Central memory CD8-positive, alpha-beta T cell (primary cell): ENCODE results near the gene DESI2.

Experiments used
- ATAC-seq: fragments of 150-1000 bp; cut with Tn5 transposase; replicated peaks from 2 replicates; pipeline ENCODE4 v1.10.0; 2022; ENCODE audit warnings: mild to moderate bottlenecking, moderate FRiP score, moderate number of reproducible peaks; ENCODE audit not compliant: poor library complexity, severe bottlenecking; ENCODE audit errors: extremely low read depth
- DNase-seq, 2 donors: peaks; one replicate each; pipeline ENCODE4 v3.0.0; 2021; ENCODE audit warnings: low spot score in 2 of 2
- H3K27ac Mint-ChIP-seq: one replicate; pipeline ENCODE4 v1.8.0; 2022; ENCODE audit warnings: low read depth, mild to moderate bottlenecking, moderate library complexity, mixed read lengths
- H3K27me3 Mint-ChIP-seq: one replicate; pipeline ENCODE4 v1.8.0; 2022; ENCODE audit warnings: mixed read lengths
- H3K36me3 Mint-ChIP-seq: one replicate; pipeline ENCODE4 v1.8.0; 2022; ENCODE audit warnings: mild to moderate bottlenecking, moderate library complexity, mixed read lengths; ENCODE audit not compliant: insufficient read depth
- H3K4me1 Mint-ChIP-seq: one replicate; pipeline ENCODE4 v1.8.0; 2022; ENCODE audit warnings: mixed read lengths
- H3K4me3 Mint-ChIP-seq: one replicate; pipeline ENCODE4 v1.8.0; 2022; ENCODE audit warnings: mild to moderate bottlenecking, moderate library complexity, mixed read lengths
- H3K9me3 Mint-ChIP-seq: one replicate; pipeline ENCODE4 v1.8.0; 2022; ENCODE audit warnings: mixed read lengths

DESI2 gene

DNA sequence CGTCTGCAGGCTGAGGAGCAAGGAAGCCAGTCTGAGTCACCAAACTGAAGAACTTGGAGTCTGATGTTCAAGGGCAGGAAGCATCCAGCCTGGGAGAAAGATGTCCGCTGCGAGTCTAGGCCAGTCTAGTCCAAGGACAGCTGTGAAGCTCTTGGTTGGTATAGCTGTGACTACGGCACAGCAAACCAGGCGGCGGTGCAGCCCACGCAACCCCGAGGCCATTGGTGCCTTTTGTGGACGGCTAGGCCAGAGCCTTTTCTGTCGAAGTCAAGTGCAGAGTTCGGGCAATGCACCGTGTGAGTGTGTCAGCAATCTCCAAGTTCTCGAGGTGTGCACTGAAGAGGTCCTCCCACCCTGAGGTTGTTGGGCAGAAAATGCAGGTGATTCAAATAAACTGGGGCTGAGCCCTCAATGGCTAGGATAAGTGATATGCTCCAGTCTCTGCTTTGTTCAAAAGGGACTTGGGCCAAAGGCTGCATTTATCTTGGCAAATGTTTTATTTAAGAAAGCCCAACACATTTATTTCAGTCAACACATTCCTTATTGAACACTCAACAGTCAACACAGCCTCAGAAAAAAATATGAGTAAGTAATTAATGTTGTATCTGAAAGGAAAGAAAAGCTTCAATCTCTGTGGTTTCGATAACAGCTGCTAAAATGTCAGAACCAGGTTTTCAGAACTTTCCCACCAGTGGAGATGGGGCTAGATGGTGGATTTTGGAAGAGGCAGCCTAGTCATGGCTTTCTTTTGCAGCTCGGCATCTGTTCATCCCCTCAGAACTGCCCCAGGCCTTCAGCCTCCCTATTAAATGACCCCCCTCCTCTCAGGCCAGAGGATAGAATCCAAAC lies 104.4 kb downstream of the DESI2 start:
- H3K27me3 Mint-ChIP-seq: no peaks in the 10 kb centered on the region
- H3K4me3 Mint-ChIP-seq: no peak overlapping the region
- DNase-seq (no peak), ATAC-seq (no peak)
- no peaks in the 10 kb centered on the region for H3K36me3 Mint-ChIP-seq
- H3K27ac Mint-ChIP-seq: no peak overlapping the region
- no peaks in the 10 kb centered on the region for H3K9me3 Mint-ChIP-seq
- no peaks in the 10 kb centered on the region for H3K4me1 Mint-ChIP-seq
